Measurements from ENCODE around the gene PREX1.
"Not testable (repeated sequence)": the region's sequence is repeated elsewhere in the genome, so short reads cannot be mapped to it uniquely, and the experiment has no call there.

Gene PREX1

GRCh38 chr20:48827855-48828733, at the start of gene PREX1:
TSS of gene PREX1 (minus strand) at chr20:48827999. CDS start at chr20:48827860, 139 bp downstream.
- FAIRE-seq: no peak

GRCh38 chr20:48877304-48877703, 49.5 kb upstream of the PREX1 start:
- FAIRE-seq: no peak

DNA sequence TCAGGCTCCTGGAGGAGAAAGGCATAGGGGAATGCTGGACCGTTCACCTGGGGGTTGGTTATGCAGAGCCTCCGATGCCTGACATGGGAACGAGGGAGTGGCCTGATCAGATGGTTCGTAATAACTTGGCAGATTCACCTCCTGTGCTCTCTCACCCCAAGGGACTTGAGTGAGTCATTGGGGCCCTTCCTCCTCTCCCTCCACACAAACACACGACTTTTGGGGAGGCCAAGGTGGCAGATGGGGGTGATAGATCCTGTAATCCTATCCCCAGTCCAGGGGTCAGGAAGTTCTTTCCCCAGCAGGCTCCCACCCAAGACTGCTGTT, 48.1 kb upstream of the PREX1 start:
- FAIRE-seq: no peak

- no peak for FAIRE-seq
Measured at GRCh38 chr20:48875233-48875913, 47.6 kb upstream of the PREX1 start.

DNA sequence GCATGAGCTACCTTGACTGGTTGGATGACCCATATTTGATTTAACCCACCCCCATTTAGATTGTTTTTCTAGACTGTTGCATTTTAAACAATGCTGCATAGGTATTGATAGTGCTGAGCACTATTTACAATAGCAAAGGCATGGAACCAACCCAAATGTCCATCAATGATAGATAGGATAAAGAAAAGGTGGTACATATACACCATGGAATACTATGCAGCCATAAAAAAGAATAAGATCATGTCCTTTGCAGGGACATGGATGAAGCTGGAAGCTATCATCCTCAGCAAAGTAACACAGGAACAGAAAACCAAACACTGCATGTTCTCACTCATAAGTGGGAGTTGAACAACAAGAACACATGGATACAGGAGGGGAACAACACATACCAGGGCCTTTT, 41.6 kb upstream of the PREX1 start:
- not testable (repeated sequence) for FAIRE-seq

DNA sequence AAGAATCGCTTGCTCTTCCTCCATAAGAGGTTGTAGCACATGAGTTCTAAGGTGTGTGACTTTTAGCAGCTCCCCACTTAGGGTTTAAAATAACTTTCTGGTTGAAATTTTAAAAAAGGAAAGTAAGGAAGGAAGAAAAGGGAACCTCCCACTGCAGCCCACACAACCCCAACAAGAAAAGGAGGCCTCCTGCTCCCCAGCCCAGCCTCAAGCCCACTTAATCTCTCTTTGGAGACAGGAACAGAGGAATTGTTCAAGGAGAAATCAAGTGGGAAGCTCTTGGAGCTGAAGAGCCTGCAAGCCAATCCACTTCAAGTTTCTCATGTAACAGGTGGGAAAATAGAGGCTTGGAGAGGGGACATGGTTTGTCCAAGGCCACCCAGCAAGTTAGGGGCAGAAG, 39.1 kb upstream of the PREX1 start:
- FAIRE-seq: no peak

- no peak for FAIRE-seq
Measured at GRCh38 chr20:48864738-48865318, 37.0 kb upstream of the PREX1 start.

DNA sequence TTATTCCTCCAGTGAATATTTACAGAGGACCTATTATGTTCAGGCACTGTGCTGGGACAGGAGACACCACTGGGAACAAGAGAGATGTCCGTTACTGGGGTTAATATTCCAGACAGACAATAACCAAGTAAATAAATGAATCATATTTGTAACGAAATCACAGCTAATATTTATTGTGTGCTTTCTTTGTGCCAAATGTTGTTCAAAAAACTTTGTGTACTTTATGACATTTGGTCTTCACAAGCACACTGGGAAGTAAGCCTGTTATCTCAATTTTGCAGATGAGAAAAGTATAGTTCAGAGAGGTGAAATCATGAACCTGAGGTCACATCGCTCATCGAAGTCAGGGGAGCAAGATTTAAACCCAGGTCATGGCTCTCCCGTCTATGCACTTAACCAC, 36.5 kb upstream of the PREX1 start:
- FAIRE-seq: no peak

GRCh38 chr20:48862279-48862678, 34.5 kb upstream of the PREX1 start:
- no peak for FAIRE-seq

- no peak for FAIRE-seq
Measured at GRCh38 chr20:48861444-48861843, 33.6 kb upstream of the PREX1 start.

DNA sequence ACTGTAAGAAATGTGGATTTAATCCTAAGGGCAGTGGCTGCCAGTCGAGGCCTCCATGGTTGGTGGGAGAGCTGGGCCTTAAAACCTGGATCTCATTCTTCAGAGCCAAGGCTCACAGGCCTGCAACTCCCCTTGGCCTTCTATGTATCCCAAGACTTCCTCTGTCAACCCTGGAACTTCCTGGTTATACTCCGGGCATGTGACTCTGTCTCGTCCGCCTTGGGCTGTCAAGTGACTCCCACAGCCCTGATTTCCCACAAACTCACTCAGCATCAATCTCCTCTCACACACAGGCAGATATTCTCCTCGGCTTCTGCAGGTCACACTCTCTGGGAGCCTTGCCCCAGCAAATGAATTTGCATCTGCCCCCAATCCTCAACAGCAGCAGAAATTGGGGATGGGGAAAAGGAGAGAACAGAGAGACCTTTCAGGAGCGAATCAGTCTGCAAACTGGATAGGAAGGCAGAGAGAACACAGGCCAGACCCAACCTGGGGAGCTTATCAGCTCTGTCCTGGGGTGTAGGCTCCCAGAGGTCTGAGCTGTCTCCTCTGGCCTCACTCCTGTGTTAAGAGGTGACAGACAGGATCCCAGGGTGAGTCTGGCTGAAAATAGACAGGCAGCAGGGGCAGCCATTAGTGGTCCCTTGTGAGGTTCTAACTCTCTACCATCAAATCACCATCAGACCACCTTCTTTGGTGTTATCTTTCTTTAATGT, 30.4 kb upstream of the PREX1 start:
- no peak for FAIRE-seq

DNA sequence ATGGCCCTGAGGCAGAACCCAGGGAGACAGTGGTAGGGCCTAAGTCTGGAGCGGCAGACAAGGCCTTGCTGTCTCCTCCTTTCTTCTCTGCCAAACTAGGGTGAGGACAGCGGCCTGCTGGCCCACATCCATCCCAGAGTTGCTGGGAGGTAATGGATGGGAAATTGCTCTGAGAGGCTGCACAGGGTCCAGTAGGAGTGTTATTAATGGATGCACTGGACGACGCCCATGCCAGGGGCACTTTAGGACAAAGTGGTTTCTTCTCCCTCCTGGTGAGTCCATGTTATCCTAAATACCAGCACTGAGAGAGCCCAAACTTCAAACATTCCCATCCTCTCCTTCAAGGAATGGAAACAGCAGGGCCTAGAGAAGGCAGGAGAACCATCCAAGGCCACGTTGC, 28.3 kb upstream of the PREX1 start:
- FAIRE-seq: no peak

DNA sequence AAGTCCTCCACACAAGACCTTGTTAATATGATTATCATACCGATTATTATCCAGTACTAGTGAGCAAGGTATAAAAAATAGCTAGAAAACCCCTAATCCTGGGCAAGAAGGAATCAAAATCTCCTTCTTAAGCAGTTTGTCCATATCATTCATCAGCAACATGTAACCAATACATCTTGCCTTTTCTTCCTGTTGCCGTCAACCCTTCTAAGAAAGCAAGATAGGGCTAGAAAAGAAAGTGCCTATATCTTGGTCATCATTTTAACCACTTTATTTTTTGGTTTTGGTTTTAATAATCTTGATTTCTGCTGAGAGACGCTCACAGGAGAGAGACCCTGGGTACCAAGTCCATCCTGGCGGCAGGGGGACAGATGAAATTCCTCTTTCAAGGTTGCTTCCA, 27.2 kb upstream of the PREX1 start:
- no peak for FAIRE-seq

- no peak for FAIRE-seq
Measured at GRCh38 chr20:48852609-48853008, 24.8 kb upstream of the PREX1 start.

- FAIRE-seq: no peak
Measured at GRCh38 chr20:48851579-48851978, 23.8 kb upstream of the PREX1 start.

- FAIRE-seq: no peak
Measured at GRCh38 chr20:48850977-48851299, 23.1 kb upstream of the PREX1 start.

- FAIRE-seq: no peak
Measured at GRCh38 chr20:48850257-48850976, 22.6 kb upstream of the PREX1 start.

GRCh38 chr20:48849779-48850178, 22.0 kb upstream of the PREX1 start:
- no peak for FAIRE-seq

DNA sequence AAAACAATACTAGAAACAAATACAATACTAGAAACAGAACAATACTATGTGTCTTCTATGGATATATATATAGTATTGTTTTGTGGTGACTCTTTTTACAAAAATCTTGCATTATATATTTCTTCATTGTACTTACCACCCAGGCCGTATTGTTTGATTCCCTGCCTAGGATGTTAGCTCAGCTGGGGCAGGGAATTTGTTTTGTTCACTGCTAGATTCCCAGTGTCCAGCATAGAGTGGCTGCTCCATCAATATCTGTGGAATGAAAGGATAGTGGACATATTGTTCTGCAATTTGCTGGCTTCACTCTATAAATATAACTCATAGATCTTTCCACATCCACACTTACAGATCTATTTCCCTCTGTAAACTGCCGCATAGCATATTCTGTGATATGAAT, 21.5 kb upstream of the PREX1 start:
- no peak for FAIRE-seq

GRCh38 chr20:48847498-48848205, 19.9 kb upstream of the PREX1 start:
- no peak for FAIRE-seq

DNA sequence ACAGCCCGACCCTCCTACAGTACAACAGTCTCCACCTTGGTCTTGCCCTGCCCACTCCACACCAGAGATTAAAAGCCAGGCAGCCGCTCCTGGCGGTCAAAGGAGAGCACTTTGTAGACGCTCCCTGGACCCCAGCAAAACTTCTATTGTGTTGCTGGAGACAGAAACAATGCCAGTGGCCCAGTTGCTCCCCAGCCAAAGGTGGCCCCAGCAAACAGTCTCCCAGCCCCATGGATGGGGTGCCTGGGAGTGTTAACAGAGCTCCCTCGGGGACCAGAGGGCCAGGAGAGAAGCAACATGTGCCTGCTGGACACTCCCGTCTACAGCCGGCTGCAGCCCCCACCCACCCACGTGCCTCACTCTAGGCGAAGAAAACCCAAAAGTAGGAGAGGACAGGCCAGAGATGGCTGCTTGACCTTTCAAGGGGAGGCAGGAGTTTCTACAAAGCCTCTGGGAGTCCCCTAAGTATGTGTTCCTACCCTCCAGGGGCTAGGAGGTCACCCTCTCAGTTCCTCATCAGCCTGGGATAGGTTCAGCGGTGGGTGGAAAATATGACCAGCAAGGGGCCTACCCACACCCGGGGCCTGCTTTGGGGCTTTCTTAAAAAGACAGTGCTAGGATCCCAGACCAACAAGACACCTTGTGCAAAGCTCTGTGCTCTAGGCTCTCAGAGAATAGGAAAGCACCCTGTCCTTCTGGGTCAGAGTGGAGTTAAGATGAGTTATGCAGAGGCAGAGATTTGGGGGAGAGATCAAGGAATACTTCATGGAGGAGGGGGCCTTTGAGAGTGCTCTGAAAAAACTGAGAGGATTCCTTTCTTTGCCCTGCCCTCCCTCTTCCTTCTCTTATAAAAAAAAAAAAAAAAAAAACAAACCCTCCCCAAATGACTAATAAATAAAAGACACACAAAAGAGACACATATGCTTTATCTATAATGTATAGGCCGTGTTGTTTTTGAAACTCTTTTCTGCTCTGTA, 19.0 kb upstream of the PREX1 start:
- FAIRE-seq: no peak

All from TTC549 (cell line).